Measurements from ENCODE around the gene INAFM1.

GRCh38 chr19:47309608-47310007, 34.9 kb downstream of the INAFM1 start, which contains the start of gene C5AR1:
- no peak for TF ChIP-seq ZNF292 (tag by site-specific recombination; IDR thresholded peaks at IDR 0.05; ENCODE audit: borderline replicate concordance, low read depth)
- no peak for TF ChIP-seq ZSCAN5A (tag by site-specific recombination; IDR thresholded peaks at IDR 0.05)
- TF ChIP-seq CTCF (tag by site-specific recombination; IDR thresholded peaks at IDR 0.05) = no peak
- no peak for TF ChIP-seq ZFP37 (tag by site-specific recombination; IDR thresholded peaks at IDR 0.05)
- TF ChIP-seq REST (tag by site-specific recombination; IDR thresholded peaks at IDR 0.05) = no peak
- no peak for TF ChIP-seq TCF7L2 (IDR thresholded peaks at IDR 0.05; ENCODE audit: borderline replicate concordance, low read depth, low read length)
